Renal cortex interstitium (tissue), 11 donors: ENCODE data around the gene TNFSF12. TPM values are rescaled to one million over a fixed set of nuclear protein-coding genes. Genes with fewer than 3 reads are reported as not detected.
"Not testable (repeated sequence)": the region's sequence is repeated elsewhere in the genome, so short reads cannot be mapped to it uniquely, and the experiment has no call there.

Experiments used
- DNase-seq, 11 donors: peaks; one replicate each; pipeline ENCODE4 v3.0.0-alpha.2; 2013; ENCODE audit warnings: low read depth in 9 of 11, low spot score in 4 of 11; ENCODE audit errors: extremely low read depth in 1 of 11
- polyA plus RNA-seq, 3 donors: library from polyadenylated mRNA; unstranded; fragments of 120-200 nt; gene quantifications; one replicate each; pipeline ENCODE4 v1.2.1, GENCODE V29; 2013; ENCODE audit not compliant: insufficient read length in 3 of 3

Gene TNFSF12
- polyA plus RNA-seq, 3 donors = 19.0 to 26.6 (median 26.6) TPM

DNA sequence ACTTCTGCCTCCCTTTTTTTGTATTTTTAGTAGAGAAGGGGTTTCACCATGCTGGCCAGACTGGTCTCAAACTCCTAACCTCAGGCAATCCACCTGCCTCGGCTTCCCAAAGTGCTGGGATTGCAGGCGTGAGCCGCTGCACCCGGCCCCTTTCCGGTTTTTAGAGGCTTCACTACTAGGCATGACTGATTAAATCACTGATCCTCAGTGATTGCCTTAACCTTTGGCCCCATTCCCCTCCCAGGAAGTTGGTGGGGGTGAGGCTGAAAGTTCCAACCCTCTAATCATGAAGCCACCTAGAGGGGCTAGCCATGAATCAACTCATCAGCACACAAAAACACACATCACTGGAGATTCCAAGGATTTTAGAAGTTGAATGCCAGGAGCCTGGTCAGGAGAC lies 48.7 kb downstream of the TNFSF12 start:
- not testable (repeated sequence) for DNase-seq

- no peak for DNase-seq
Measured at GRCh38 chr17:7606280-7606679, 57.4 kb downstream of the TNFSF12 start.

Other genes starting within 250 kb of the TNFSF12 start
- 100 to 1,000 TPM; 313 to 353 (median 324) TPM for gene EIF5A, start 241.4 kb upstream of the TNFSF12 start, polyA plus RNA-seq
- 100 to 1,000 TPM in 1 of 3 donors, 10 to 100 TPM in 2; 95.6 to 101 (median 97.4) TPM for gene GPS2, start 233.7 kb upstream of the TNFSF12 start, polyA plus RNA-seq
- gene NEURL4, start 219.7 kb upstream of the TNFSF12 start, polyA plus RNA-seq = 10 to 100 TPM; 30.6 to 38.2 (median 36.1) TPM
- gene ACAP1, start 212.5 kb upstream of the TNFSF12 start, polyA plus RNA-seq = 10 to 100 TPM in 1 of 3 donors, 1 to 10 TPM in 2; 7.0 to 12.5 (median 7.6) TPM
- gene KCTD11, start 196.9 kb upstream of the TNFSF12 start, polyA plus RNA-seq = 10 to 100 TPM; 10.7 to 13.9 (median 12.0) TPM
- not detected for gene TMEM95, start 193.9 kb upstream of the TNFSF12 start, polyA plus RNA-seq
- gene TNK1, start 168.0 kb upstream of the TNFSF12 start, polyA plus RNA-seq = 1 to 10 TPM; 5.1 to 9.0 (median 6.0) TPM
- gene PLSCR3, start 154.5 kb upstream of the TNFSF12 start, polyA plus RNA-seq = 10 to 100 TPM; 28.8 to 41.5 (median 41.4) TPM
- gene TMEM256, start 145.0 kb upstream of the TNFSF12 start, polyA plus RNA-seq = 10 to 100 TPM; 81.9 to 99.2 (median 87.3) TPM
- gene NLGN2, start 141.2 kb upstream of the TNFSF12 start, polyA plus RNA-seq = 10 to 100 TPM; 21.4 to 36.4 (median 29.0) TPM
- gene SPEM1, start 128.7 kb upstream of the TNFSF12 start, polyA plus RNA-seq = under 1 TPM in 2 of 3 donors, not detected in 1; 0.10 to 0.22 TPM
- not detected for gene SPEM2, start 123.4 kb upstream of the TNFSF12 start, polyA plus RNA-seq
- not detected for gene SPEM3, start 120.2 kb upstream of the TNFSF12 start, polyA plus RNA-seq
- gene TMEM102, start 113.6 kb upstream of the TNFSF12 start, polyA plus RNA-seq = 1 to 10 TPM; 3.4 to 5.2 (median 4.6) TPM
- gene FGF11, start 109.5 kb upstream of the TNFSF12 start, polyA plus RNA-seq = 10 to 100 TPM in 1 of 3 donors, 1 to 10 TPM in 2; 5.6 to 12.6 (median 8.0) TPM
- gene CHRNB1, start 104.0 kb upstream of the TNFSF12 start, polyA plus RNA-seq = 10 to 100 TPM in 2 of 3 donors, 1 to 10 TPM in 1; 9.3 to 10.7 (median 10.4) TPM
- gene ZBTB4, start 69.4 kb upstream of the TNFSF12 start, polyA plus RNA-seq = 10 to 100 TPM; 34.9 to 54.9 (median 40.9) TPM
- gene SLC35G6, start 67.6 kb upstream of the TNFSF12 start, polyA plus RNA-seq = under 1 TPM in 2 of 3 donors, not detected in 1; 0.26 TPM
- 100 to 1,000 TPM; 131 to 134 (median 134) TPM for gene POLR2A, start 64.7 kb upstream of the TNFSF12 start, polyA plus RNA-seq
- gene TNFSF13, start 9.7 kb downstream of the TNFSF12 start, polyA plus RNA-seq = 10 to 100 TPM; 10.4 to 17.2 (median 12.5) TPM
- gene SENP3, start 12.9 kb downstream of the TNFSF12 start, polyA plus RNA-seq = 10 to 100 TPM; 61.6 to 86.9 (median 83.7) TPM
- 10 to 100 TPM; 56.7 to 63.5 (median 62.6) TPM for gene CD68, start 30.6 kb downstream of the TNFSF12 start, polyA plus RNA-seq
- 100 to 1,000 TPM; 103 to 119 (median 114) TPM for gene MPDU1, start 34.8 kb downstream of the TNFSF12 start, polyA plus RNA-seq
- gene SOX15, start 41.0 kb downstream of the TNFSF12 start, polyA plus RNA-seq = 1 to 10 TPM; 2.9 to 4.4 (median 4.0) TPM
- 10 to 100 TPM; 49.6 to 51.8 (median 51.3) TPM for gene FXR2, start 65.8 kb downstream of the TNFSF12 start, polyA plus RNA-seq
- 100 to 1,000 TPM; 141 to 156 (median 145) TPM for gene SAT2, start 78.8 kb downstream of the TNFSF12 start, polyA plus RNA-seq
- gene SHBG, start 81.1 kb downstream of the TNFSF12 start, polyA plus RNA-seq = 1 to 10 TPM; 3.4 to 4.7 (median 4.0) TPM
- 10 to 100 TPM; 20.7 to 22.9 (median 21.0) TPM for gene ATP1B2, start 101.9 kb downstream of the TNFSF12 start, polyA plus RNA-seq
- gene TP53, start 138.4 kb downstream of the TNFSF12 start, polyA plus RNA-seq = 10 to 100 TPM; 70.5 to 75.4 (median 73.3) TPM
- gene WRAP53, start 139.4 kb downstream of the TNFSF12 start, polyA plus RNA-seq = 10 to 100 TPM; 12.4 to 15.3 (median 12.9) TPM
- gene EFNB3, start 156.1 kb downstream of the TNFSF12 start, polyA plus RNA-seq = 10 to 100 TPM; 19.9 to 27.6 (median 21.5) TPM
- gene DNAH2, start 168.7 kb downstream of the TNFSF12 start, polyA plus RNA-seq = under 1 TPM; 0.26 to 0.32 (median 0.29) TPM